RWPE1 (cell line): Measurements from ENCODE around the gene GSN.

Experiments
- CTCF ChIA-PET: fragments of 350-600 bp; sonication (Branson Sonifier 250); formaldehyde crosslinking; extraction: SDS; loops from one replicate; lab custom pipeline; 2021; lab: Yijun Ruan, JAX
- POLR2A ChIA-PET: fragments of 400-600 bp; formaldehyde crosslinking; extraction: SDS; loops from one replicate; lab custom pipeline; 2020; ENCODE audit warnings: antibody characterized with exemption; ENCODE audit not compliant: low non-redundant PET; lab: Yijun Ruan, JAX
- DNase-seq: peaks from one replicate; pipeline ENCODE4 v3.0.0; 2012; ENCODE audit warnings: low spot score
- H3K27ac ChIP-seq: fragments of 450-650 bp; 2 replicates; pipeline ENCODE4 v1.5.1; 2017
- CTCF ChIP-seq: fragments of 450-650 bp; conservative IDR thresholded peaks from 2 replicates; pipeline ENCODE4 v1.5.1; 2017; ENCODE audit warnings: low read depth, mild to moderate bottlenecking

Gene GSN

GRCh38 chr9:121359351-121360294, 91.7 kb downstream of the GSN start:
- TF ChIP-seq CTCF = no peak
- ChIA-PET CTCF (no interaction called here), POLR2A (no interaction called here)
- DNase-seq = no peak
- H3K27ac ChIP-seq = no peak overlapping the region

GRCh38 chr9:121360601-121361374, 92.8 kb downstream of the GSN start:
- peak overlapping the region; percentile 75 for H3K27ac ChIP-seq
- ChIA-PET POLR2A (no interaction called here), CTCF (no interaction called here)
- TF ChIP-seq CTCF = no peak
- peak; percentile 61 for DNase-seq

- CTCF ChIA-PET = interaction anchor here (0.7 to 1.0 kb wide), 3 partner anchors 36 to 282 kb away, joined by 4 to 5 read pairs (median 4); no protein-coding TSS in a partner anchor
- POLR2A ChIA-PET = no interaction called here
- H3K27ac ChIP-seq = no peak overlapping the region
- TF ChIP-seq CTCF = no peak
- DNase-seq = peak; percentile 60
Measured at GRCh38 chr9:121362813-121363621, 95.1 kb downstream of the GSN start.

GRCh38 chr9:121363622-121363961, 95.6 kb downstream of the GSN start:
- no peak for TF ChIP-seq CTCF
- no peak for DNase-seq
- ChIA-PET POLR2A (no interaction called here), CTCF (interaction anchor here (0.8 to 1.0 kb wide), 2 partner anchors 37 to 194 kb away, joined by 4 to 5 read pairs; no protein-coding TSS in a partner anchor)
- no peak overlapping the region for H3K27ac ChIP-seq

- no peak for TF ChIP-seq CTCF
- POLR2A ChIA-PET = no interaction called here
- no peak overlapping the region for H3K27ac ChIP-seq
- no peak for DNase-seq
- CTCF ChIA-PET = interaction anchor here (0.6 to 1.0 kb wide), 3 partner anchors 37 to 222 kb away, joined by 4 to 6 read pairs (median 5); no protein-coding TSS in a partner anchor
Measured at GRCh38 chr9:121364077-121364476, 96.1 kb downstream of the GSN start.
